ENCODE measurements around the gene PPP1R12B.
"Not testable (repeated sequence)": the region's sequence is repeated elsewhere in the genome, so short reads cannot be mapped to it uniquely, and the experiment has no call there.

Gene PPP1R12B

DNA sequence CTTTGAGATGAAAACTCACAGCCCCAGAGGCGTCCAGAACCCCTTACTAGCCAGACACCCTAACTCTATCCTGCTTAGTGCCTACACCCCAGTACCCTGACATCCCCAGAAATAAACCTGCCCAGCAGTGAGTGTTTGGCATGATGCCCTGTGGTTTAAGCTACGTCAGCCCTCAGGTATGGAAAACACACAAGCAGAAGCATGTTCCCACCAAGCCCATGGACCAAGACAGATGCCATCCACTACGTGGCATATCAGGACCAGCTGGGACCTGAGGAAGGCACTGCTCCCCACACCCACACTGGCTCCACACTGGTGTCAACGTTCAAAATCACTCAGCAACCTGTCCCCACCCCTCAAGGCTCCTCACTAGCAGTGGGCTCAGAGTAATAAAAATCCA lies 245.3 kb downstream of the PPP1R12B start:
- DNase-seq (ENCODE audit: insufficient read length, low spot score) = no peak

DNA sequence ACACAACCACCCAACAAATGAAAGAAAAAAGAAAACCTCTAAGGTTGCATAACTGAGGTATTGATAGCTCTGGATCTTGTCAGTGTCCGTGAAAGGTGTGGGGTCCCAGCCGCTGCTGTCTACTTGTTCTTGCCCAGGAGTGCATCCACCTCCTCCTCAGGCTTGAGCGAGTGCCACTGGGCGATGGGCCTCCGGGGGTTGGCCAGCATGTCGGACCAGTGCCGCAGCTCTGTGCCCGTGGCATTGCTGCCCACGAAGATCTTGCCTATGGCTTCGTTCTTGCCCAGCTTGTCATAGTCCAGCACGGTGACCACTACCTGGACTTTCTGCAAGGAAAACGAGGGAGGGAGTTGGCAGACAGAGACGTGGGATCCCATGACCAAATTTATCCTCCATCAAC lies 248.1 kb downstream of the PPP1R12B start:
- no peak for FAIRE-seq
- DNase-seq (ENCODE audit: insufficient read length, low spot score) = no peak

More for the DNA sequence above, 245.3 kb downstream of the PPP1R12B start:
- no peak for FAIRE-seq

DNA sequence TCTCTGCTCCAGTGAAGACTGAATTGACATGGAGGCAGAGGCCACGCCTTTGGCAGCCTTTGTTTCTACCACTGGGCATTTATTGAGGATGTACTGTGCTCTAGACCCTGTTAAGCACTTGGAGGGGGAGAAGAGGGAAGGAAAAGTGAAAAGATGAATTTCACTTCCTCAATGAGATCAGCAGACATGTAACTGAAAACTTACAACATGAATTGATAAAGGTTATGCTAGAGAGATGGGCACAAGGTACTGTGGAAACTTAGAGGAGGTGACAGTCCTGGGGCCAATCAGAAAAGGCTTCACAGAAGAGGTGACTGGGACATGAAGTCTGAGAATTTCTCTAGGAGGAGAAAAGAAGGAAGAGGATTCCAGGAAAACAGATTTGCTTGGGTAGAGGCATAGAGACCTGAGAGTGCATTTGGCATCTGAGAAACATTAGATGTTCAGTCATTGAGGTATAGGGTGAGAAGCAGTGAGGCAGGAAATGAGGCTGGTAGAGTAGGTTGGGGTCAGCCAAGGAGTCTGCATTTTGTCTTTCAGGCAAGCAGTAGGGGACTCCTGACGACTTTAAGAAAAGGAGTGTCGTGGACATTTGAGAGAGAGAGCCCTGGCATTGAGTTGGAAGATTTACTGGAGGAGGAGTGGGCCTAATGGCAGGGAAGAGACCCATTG lies 248.7 kb downstream of the PPP1R12B start:
- DNase-seq (ENCODE audit: insufficient read length, low spot score) (no peak), FAIRE-seq (no peak)

DNA sequence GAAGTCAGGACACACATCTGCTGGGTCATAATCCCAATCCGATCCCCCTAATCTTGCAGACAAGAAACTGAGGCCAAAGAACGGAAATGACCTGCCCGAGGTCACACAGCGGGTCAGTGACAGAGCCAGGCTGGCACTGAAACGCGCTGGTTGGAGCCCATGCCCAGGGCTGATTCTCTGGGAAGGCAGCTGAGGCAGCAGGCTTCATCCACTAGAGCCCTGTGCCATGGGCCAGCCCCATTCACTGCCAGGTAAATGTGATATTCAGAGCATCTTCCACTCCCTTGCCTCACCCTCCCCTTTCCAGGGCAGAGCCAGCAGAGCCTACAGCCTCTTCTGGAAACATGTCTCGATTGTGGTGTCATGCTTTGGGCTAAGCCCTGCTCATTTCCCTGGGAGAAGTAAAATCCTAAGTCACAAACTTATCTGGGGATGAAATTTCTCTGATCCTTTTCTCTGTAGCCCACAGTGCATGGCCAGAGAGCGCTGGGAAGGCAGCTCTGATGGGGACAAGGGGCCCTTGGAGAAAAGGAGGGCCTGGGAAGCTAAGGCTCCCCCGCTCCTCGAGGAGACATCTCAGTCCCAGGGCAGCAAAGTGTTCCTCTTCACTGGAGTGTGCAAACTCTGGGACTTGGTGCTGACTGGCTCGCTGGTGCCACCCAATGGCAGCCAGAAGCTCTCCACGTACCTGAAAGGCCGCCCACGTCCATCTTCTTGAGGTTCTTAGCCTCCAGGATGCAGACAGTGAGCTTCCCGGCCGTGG lies 251.4 kb downstream of the PPP1R12B start:
- FAIRE-seq (peak; percentile 79), DNase-seq (ENCODE audit: insufficient read length, low spot score) (peak; percentile 85)

DNA sequence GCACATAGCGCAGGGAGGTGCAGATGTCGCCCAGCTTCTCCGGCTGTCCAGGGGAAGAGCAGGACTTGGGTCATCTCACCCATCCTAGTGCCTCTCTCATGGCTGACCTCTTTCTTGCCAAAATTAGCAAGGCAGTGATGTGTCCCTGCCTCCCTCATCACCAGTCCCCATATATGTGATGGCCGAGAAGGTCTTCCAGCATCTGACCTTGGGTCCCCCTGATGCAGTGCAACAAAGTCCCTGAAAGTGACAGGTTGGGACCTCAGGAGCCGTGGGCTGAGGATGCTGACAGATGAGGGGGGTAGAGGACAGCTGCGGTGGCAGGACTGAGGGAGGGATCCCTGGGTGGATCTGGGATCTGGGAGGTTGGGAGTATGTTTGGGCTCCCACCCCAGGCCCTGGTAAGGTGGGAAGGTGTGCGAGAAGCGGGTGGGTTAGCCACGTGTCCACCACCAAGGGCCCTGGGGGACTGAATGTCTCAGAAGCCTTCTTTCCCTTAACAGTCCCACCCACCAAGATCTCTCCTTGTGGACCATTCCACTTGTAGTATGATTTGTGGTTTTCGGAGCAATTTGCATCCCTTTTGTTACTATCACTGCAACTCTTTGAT lies 252.0 kb downstream of the PPP1R12B start:
- no peak for FAIRE-seq
- no peak for DNase-seq (ENCODE audit: insufficient read length, low spot score)

DNA sequence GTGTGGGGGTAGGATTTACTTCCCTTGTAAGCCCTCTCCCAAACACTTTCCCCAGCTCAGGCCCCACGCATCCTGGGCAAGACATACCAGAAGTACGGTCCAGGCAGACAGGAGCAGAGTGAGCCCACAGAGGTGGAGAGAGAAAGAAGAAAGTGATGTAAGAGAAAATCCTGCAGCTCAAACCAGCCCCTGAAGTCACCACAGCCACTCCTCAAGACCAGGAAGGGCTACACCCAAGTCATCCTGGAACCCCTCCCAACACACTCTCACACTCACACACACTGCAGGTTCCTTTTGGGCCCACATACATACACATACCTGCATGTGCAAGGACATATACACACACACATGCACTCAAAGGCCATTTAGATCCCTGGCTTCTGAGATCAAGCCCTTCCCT lies 254.9 kb downstream of the PPP1R12B start:
- DNase-seq (ENCODE audit: insufficient read length, low spot score) = no peak
- no peak for FAIRE-seq

DNA sequence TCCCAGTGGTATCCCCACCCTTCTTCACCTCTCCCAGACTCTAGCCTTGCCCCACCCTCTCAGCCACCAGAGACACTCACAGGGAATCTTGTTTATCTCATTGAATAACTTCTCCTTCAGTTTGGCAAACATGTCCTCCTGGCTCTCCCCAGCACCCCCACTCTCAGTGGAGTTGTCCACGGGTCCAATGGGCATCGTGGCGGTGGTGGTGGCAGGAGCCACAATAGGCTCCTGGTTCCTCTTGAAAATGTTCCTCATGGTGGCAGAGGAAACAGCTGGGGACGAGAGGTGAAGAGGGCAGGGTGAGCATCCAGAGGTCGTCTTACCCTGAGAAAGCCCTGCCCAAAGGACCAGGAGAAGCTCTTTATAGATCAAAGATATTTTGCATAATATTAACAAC lies 257.0 kb downstream of the PPP1R12B start:
- FAIRE-seq (no peak), DNase-seq (ENCODE audit: insufficient read length, low spot score) (no peak)

DNA sequence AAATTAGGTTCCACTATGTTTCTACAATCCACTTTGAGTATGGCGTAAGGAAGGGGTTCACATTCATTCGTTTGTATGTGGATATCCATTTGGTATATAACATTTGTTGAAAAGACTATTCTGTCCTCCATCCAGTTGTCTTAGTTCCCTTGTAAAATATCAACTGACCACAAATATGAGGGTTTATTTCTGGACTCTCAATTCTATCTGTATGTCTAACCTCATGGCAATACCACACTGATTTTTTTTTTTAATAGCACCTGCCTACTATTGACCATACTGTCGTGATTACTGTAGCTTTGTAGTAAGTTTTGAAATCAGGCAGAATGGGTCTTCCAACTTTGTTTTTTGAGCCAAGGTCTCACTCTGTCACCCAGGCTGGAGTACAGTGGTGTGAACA lies 263.5 kb downstream of the PPP1R12B start:
- FAIRE-seq; DNase-seq (ENCODE audit: insufficient read length, low spot score): not testable (repeated sequence)

DNA sequence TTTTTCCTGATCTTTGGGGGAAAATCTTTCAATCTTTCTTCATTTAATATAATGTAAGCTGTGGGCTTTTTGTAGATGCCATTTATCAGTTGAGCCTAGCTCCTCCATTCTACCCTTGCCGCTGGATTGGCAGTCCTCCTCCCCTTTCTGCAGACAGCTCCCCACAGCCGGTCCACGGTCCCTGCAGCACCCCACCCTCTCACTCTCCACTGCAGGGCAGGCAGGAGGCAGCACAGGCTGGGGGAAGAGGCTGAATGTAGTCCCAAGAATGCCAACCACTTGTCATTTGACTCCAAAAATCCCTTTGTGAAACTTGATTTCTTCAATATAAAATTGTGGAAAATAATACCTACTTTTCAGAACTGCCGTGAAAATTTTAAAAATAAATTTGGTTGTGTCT lies 265.1 kb downstream of the PPP1R12B start:
- no peak for FAIRE-seq
- DNase-seq (ENCODE audit: insufficient read length, low spot score) = no peak

DNA sequence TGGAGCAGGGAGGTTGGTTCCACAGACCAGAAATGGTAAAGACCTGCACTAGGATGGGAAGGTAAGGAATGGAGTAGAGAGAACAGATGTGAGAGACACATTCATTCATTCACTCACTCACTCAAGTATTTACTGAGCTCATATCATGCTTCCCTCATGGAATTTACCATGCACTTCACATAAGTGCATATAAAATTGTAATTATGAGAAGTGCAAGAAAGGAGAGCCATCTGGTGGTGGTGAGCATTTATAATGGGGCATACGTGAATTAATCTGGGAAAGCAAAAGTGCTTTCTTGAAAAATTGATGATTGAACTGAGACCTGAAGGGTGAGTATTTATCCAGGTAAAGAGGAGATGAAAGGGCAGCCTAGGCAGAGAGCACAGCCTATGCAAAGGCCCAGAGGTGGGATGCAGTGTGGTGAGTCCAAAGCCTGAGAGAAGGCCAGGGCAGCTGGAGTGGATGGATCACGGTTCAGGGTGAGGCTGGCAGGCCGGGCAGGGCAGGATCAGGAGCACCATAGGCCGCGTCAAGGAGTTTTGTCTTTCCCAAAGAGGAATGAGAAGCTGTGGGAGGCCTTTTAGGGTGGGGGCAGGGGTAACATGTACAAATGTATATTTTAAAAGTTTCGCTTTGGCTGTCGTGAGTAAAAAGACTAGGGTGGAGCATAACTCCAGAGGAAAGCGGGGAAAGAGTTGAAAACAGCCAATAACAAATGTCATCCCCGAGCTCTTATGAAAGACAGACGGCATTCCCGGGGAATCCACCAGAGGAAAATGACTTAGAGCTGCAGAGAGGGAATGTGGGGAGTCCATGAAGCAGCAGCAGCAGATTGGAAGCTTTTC lies 266.1 kb downstream of the PPP1R12B start:
- FAIRE-seq; DNase-seq (ENCODE audit: insufficient read length, low spot score): not testable (repeated sequence)

DNA sequence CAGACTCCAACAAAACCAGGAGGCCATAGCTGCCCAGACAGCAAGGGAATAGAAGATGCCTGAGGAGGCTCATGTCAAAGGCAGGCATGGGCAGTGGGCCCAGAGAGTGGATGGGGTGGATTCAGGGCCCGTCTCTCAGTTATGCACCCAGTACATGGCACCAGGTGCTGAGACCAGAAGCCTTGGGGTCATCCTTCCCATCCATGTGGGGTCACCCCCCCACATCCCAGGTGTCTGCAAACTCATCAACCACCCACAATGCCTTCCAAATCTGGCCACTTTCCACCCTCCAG lies 266.7 kb downstream of the PPP1R12B start:
- FAIRE-seq; DNase-seq (ENCODE audit: insufficient read length, low spot score): not testable (repeated sequence)

DNA sequence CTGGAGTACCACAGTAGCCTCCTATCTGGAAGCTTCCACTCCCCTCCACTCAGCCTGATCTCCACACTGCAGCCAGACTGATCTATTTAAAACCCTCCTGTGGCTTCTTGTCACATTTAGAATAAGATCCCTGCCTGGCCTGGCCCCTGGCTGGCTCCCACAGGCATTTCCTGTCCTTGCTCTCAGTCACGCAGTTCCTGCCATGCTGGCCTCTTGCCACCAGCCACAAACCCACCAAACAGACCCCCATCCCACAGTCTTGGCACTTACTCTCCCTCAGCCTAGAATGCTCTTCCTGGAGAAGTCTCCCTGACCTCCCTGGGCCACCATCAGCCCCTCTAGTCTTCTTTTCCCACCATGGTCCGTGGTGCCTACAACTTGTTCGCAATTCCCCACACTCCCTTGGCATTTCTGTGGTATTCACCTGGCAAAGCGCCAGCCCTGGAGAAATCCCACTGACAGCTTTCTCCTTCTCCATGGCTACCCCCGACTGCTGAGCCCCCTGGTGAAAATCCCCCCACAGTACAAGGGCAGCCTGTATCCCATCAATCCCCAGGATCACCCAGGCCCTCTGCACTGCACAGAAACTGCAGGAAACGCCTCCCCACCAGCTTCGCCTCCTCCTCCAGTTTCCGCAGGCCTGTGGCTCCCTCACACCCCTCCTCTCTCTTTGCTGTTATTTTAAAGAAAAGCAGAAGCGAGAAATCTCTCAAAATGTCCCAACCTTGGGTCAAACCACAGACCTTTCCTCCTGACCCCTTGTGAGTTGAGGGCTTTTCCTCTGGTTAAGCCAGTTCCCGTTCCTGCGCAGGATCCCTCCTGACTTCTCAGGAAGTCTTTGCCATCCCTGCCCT lies 267.2 kb downstream of the PPP1R12B start:
- DNase-seq (ENCODE audit: insufficient read length, low spot score) = peak; percentile 36
- FAIRE-seq = no peak

DNA sequence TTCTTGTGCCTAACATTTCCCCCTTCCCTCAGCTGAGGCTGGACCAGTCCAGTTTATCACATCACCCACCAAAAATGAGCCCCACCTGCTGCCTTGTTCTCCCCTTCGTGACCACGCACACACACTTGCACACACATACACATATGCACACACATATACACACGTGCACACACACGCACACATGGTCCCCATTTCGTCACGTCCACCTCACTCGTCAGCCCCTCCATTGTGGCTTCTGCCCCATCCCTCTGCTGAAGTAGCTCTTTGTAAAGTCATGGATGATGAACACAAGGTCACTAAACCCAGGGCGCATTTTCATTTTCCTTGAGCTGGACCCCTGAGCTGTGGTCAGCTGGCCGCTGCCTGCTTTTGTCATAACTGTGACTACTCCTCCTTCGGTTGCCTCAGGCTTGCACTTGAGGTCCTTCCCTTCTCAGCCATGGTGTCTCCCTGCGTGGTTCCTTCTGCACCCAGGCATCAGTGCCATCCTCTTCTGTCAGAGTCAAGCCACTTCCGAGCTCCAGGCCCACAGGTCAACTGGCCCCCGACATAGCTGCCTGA lies 267.9 kb downstream of the PPP1R12B start:
- no peak for DNase-seq (ENCODE audit: insufficient read length, low spot score)
- FAIRE-seq = no peak

DNA sequence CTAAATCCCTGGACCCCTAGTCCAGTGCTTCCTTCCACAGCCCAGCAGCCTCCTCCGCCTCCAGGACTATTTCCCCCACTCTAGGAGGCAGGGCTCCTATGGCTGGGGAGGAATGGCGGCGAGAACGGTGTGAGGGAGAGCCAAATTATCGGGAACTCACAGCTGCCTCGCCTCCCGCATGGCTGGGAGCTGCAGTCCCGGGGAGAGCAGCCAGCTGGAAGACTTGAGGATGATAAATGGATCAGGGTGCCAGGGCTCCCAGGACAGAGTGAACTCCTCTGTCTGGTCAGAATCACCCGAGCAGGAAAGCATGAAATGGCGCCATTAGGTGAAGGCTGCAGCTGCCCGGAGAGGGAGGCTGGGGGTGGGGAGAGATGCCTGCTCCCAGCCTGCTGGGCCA lies 270.5 kb downstream of the PPP1R12B start:
- DNase-seq (ENCODE audit: insufficient read length, low spot score); FAIRE-seq: not testable (repeated sequence)

DNA sequence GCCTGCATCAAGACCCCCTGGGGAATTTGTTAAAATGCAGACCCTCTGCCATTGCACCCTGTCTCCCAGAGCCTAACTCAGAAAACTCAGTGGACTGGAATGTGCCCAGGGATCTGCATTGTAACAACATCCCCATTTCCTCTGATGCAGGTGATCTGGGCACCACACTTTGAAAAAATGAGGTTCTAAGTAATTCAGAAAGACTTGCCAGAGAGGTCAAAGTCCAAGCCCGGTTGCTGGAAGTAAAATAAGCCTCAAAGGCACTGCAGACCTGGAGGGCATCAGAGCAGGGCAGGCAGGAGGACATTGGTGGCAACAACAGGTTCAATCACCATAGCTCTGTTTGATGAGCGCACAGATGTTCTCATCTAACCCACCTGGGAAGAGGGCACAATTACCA lies 271.0 kb downstream of the PPP1R12B start:
- DNase-seq (ENCODE audit: insufficient read length, low spot score) (no peak), FAIRE-seq (no peak)

DNA sequence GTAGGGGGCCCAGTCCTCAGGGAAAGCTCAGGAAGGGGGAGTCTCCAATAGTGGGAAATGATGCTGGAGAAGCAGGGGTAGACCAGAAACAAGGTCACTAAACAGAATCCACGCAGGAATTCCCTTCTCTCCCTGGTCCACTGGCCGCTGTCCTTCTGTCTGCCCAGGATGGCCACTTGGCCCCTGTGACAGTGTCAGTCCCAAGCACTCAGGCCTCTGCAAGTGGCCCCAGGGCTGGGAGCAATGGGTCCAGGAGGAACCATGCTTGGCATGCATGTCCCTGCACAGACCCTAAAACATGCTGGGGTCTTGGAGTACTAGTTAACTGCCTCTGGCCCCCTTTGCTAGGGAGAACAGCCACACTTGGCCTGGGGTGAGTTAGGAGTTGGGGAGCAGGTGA lies 271.5 kb downstream of the PPP1R12B start:
- not testable (repeated sequence) for DNase-seq (ENCODE audit: insufficient read length, low spot score); FAIRE-seq

DNA sequence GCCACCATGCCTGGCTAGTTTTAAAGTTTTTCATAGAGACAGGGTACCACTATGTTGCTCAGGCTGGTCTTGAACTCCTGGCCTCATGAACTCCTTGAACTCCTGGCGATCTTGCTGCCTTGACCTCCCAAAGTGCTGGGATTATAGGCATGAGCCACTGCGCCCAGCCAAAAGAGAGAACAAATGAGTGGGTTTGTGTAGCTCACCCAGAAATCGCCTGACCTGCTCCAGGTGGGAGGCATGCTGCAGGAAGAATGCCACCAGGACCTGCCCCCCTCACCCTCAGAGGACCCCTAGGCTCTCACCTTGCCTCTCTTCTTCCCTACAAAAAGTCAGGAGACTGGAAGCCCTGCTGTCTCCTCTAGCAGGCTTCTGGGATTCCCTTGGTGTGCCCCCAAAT lies 272.9 kb downstream of the PPP1R12B start:
- DNase-seq (ENCODE audit: insufficient read length, low spot score) (no peak), FAIRE-seq (no peak)

DNA sequence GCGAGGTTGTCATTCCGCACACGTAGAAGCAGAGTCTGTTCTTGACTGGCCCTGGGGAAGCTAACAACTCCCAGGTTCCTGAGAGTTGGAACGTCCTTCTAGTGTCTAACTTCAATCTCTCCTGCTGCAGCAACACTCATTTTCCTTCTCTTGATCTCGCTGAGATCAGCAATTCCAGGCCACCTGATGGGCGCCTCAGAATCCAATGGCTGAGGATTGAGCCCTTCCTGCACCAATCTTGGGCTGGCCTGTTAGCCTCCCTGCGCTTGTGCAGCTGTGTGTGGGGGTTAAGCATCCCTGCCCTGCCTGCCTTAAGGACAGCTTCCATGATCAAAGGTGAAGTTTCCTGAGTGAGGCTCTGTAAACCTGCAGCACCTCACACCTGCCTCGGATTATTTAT lies 273.9 kb downstream of the PPP1R12B start:
- no peak for DNase-seq (ENCODE audit: insufficient read length, low spot score)
- no peak for FAIRE-seq

DNA sequence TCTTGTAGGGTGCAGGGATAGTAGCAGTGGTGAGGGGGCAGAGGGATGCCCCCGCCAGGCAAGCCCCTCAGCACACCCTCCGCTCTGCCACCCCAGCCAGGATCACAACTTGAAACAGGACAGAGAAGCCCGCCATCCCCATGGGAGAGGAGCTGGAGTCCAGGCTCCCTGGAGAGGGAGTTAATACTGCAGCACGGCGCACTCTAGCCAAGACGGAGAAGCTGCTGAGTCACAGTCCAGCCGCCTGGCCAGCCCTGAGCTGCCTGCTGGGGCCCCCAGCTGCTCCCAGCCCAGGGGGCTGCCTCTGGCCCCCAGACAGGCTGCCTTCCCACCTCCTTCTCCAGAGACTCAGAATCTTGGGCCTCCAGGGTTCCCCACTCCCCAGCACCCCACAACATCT lies 274.6 kb downstream of the PPP1R12B start:
- no peak for FAIRE-seq
- no peak for DNase-seq (ENCODE audit: insufficient read length, low spot score)

DNA sequence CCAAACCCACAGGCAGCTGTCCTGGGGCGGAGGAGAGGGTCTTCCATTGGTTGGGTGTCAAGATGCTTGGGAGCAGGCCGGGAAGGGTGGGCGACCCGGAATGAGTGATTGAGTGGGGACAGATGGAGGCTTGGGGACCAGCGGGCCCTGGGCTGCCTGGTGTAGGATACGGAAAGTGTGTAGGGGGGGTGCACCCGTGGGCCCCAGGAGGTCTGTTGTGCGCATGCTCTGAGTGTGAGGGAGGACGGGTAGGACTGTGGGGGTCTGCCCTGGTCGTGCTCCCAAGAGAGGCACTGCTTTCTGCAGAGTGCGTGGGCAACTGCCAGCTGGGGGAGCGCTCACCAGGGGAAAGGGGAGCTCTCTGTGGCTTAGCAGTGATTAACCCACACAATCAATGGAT lies 275.0 kb downstream of the PPP1R12B start:
- not testable (repeated sequence) for DNase-seq (ENCODE audit: insufficient read length, low spot score); FAIRE-seq
